GM21423 (cell line): ENCODE results near the gene FXYD3.

Source experiments
- ATAC-seq: cut with Tn5 transposase; IDR thresholded peaks from one replicate; pipeline ENCODE4 v1.9.1; 2021; ENCODE audit warnings: mild to moderate bottlenecking, moderate library complexity; ENCODE audit not compliant: unreplicated experiment

FXYD3 gene

GRCh38 chr19:35105411-35106290 lies 10.0 kb upstream of the FXYD3 start:
- no peak for ATAC-seq

DNA sequence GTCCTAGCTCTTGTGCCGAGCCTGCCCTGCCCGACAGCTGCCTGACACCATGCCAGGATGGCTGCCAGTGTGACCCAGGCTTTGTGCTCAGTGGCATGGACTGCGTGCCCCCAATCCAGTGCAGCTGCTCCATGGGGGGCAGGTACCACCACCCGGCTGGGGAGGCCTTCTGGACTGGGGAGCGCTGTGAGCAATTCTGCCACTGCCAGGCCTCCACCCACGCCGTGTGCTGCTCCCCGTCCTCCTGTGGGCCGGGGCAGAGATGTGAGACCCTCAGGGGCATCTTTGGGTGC lies 9.4 kb upstream of the FXYD3 start:
- no peak for ATAC-seq

GRCh38 chr19:35106898-35107541 lies 8.6 kb upstream of the FXYD3 start:
- no peak for ATAC-seq

DNA sequence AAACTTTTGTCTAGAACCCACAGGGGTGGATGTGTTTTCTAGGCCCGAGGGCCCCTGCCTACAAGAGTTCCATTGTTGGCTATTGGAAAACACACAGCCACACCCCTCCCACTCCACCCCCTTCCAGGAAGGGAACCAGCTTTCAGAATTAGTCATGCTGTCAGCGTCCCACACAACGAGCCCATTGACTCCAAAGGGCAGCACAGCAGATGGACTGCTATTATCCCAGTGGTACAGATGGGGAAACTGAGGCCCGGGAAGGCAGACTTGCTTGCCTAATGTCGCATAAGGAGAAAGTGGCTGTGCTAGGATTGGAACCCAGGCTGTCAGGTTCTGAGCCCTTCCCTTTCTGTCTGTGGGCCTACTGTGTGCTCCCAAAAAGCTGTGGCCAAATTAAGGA lies 8.1 kb upstream of the FXYD3 start:
- no peak for ATAC-seq

DNA sequence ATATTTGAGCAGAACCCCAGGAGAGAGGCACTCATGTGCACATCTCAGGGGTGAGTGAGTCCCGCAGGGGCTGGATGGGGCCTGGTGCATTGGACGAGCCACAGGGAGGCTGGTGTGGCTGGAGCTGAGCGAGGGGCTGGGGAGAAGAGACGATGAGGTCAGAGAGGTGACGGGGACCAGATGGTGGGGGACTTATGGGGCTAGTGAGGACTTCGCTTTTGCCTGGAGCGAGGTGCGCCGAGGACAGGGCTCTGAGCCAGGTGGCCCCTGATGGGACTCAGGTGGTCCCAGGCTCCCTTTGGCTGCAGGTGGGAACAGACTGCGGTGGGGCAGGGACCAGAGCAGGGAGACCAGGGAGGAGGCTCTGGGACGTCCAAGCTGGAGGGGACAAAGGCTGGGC lies 6.9 kb upstream of the FXYD3 start:
- ATAC-seq = no peak

GRCh38 chr19:35109395-35110112 lies 6.1 kb upstream of the FXYD3 start:
- no peak for ATAC-seq

DNA sequence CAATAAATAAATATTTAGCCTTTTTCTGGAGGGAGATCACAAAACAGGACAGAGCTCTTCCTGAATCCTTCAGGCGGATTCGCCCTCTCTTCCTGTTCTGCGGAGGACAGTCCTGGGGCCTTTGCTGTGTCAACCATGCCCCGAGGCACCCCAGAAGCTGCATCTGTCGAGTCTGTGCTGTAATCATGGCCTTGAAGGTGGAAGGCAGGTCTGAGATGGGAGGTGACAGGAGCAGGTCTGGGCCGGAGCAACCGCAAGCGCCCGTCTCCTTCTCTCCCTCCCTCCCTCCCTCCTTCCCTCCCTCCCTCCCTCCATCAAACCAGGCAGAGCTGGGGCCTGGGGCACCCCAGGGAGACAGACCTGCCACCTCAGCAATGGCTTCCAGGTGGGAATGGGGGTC lies 4.6 kb upstream of the FXYD3 start:
- no peak for ATAC-seq

DNA sequence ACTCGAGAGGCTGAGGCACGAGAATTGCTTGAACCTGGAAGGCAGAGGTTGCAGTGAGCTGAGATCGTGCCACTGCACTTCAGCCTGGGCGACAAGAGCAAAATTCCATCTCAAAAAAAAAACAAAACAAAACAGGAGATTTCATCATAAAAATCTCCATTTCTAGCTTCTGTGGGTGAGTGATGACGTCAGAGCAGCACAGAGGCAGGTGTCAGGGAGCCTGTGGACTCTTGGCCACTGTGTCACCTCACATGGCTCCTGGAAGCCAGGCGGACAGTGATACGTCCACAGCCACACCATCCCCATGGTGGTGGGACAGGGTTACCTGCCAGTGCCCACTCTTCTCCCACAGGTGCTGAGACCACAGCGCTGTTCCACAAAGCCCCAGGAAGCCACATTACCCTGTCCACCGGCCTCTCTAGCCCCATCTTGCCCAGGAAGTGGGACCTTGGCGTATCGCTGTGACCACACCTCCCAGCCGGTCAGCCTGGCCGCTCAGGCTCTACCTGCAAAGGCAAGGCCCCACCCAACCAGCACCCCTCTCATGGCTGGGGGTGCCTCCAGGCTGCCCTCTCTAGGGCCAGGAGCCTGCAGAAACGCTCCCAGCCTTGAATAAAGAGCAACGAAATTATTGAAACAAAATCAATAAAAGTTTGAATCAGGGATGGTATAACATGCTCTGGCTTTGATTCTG lies 2.5 kb upstream of the FXYD3 start:
- no peak for ATAC-seq

- no peak for ATAC-seq
These were observed 1.1 kb upstream of the FXYD3 start for GRCh38 chr19:35114353-35115176.

- ATAC-seq = no peak
These were observed 614 bp downstream of the FXYD3 start for GRCh38 chr19:35116072-35116801.

DNA sequence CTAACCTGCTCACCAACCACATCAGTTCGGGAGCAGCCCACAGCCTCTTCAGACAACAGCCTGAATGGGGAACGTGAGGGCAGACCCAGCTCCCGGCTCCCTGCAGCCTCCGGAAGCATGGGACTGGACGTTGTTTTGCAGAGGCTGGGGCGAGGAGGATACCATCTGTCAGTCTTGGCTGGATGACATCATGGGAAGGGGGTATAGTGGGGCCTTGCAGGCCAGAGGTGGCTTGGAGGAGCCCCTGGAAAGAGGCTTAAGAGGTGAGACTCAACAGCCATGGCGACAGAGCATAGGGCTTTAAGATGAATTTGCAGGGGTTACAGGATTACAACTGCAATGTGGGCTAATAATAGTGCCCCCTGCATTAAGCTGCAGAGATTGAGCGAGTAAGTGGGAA lies 1.5 kb downstream of the FXYD3 start:
- no peak for ATAC-seq

DNA sequence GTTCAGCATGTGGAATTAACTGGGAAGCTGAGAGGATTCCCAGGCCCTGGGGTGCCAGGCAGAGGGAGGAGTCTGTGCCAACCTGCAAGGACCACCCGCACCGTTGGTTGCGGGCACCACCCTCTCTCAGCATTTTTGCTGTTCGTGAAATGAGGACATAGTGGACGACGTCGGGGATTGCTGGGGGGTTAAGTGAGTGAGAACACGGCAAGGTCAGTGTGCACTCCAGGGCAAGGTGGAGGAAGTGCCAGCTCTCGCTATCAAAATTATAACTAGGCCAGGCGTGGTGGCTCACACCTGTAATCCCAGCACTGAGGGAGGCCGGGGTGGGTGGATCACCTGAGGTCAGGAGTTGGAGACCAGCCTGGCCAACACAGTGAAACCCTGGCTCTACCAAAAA lies 2.2 kb downstream of the FXYD3 start:
- no peak for ATAC-seq

DNA sequence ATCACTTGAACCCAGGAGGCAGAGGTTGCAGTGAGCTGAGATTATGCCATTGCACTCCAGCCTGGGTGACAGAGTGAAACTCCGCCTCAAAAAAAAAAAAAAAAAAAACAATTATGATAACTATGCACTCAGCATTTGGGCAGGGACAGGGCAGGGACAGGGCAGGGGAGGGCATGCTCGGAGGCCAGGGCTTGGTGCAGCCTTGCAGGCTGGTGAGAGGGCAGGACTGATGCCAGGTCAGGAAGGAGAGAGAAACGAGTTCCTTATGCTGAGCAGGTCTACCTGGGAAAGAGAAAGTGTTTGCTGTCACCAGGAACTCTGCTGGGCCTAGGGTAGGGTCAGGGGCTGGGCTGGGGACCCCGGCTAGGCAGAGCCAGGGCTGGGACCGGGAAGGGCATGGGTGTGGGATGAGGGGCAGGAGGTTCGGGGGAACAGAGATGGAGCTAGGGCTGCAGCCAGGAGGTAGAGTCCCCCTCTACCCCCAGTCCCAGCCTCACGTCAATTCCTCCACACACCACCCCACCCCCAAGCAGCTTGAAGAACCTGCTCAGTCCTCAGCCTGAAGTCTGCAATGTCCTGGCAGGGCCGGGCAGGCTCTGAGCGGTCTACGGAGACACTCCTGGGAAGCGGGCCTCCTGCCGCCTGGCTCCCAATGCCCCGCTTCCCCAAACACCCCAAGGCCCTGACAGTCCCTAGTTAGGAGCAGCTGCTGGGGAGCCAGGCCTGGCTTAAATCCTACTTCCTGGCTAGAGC lies 2.8 kb downstream of the FXYD3 start:
- ATAC-seq = no peak

GRCh38 chr19:35119091-35119490 lies 3.5 kb downstream of the FXYD3 start:
- ATAC-seq = no peak

DNA sequence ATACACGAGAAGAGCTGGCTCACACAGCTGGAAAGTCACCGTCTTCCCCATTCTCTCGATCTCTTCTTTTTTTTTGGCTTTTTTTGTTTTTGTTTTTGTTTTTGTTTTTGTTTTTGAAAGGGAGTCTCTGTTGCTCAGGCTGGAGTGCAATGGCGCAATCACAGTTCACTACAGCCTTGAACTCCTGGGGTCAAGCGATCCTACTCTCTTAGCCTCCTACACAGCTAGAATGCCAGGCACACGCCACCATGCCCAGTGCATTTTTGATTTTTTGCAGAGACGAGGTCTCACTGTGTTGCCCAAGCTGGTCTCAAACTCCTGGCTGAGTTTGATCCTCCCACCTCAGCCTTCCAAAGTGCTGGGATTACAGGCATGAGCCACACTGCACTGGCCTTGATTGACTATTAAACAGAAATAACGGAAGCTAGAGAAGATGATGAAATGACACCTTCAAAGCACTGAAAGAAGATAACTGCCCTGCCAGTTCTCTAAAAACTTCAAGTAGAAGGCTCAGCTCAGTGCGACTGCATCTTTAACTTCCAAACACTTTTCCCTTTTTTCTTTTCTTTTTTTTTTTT lies 4.0 kb downstream of the FXYD3 start:
- no peak for ATAC-seq

- ATAC-seq = no peak
These were observed 4.9 kb downstream of the FXYD3 start for GRCh38 chr19:35120492-35120891.

GRCh38 chr19:35120898-35121297 lies 5.3 kb downstream of the FXYD3 start:
- ATAC-seq = no peak

GRCh38 chr19:35122687-35123551 lies 7.3 kb downstream of the FXYD3 start:
- ATAC-seq = no peak
